NOMO-1 (cell line): ENCODE measurements around the gene MUC5AC.
"Not testable (repeated sequence)": the region's sequence is repeated elsewhere in the genome, so short reads cannot be mapped to it uniquely, and the experiment has no call there.

Experiments used
- DNase-seq, 2 experiments: peaks; one replicate each; lab custom pipeline; 2025; ENCODE audit not compliant: unreplicated experiment in 2 of 2; lab: John Stamatoyannopoulos, UW

Gene MUC5AC

GRCh38 chr11:1160231-1161101 lies 2.7 kb downstream of the MUC5AC start:
- DNase-seq, result no peak

GRCh38 chr11:1161410-1162137 lies 3.8 kb downstream of the MUC5AC start:
- DNase-seq, result no peak

- DNase-seq, result no peak
These were observed 4.4 kb downstream of the MUC5AC start for GRCh38 chr11:1162138-1162475.

GRCh38 chr11:1162491-1163311 lies 4.9 kb downstream of the MUC5AC start:
- DNase-seq, result no peak

GRCh38 chr11:1163321-1163910 lies 5.7 kb downstream of the MUC5AC start:
- DNase-seq, result no peak

GRCh38 chr11:1163911-1164735 lies 6.4 kb downstream of the MUC5AC start:
- no peak for DNase-seq

GRCh38 chr11:1164779-1165255 lies 7.1 kb downstream of the MUC5AC start:
- DNase-seq, result not testable (repeated sequence)

GRCh38 chr11:1165256-1166041 lies 7.7 kb downstream of the MUC5AC start:
- no peak for DNase-seq

- DNase-seq, result no peak
These were observed 9.5 kb downstream of the MUC5AC start for GRCh38 chr11:1167256-1167655.

GRCh38 chr11:1167751-1168231 lies 10.0 kb downstream of the MUC5AC start:
- no peak for DNase-seq

- DNase-seq, result no peak
These were observed 10.5 kb downstream of the MUC5AC start for GRCh38 chr11:1168256-1168655.

GRCh38 chr11:1168721-1169161 lies 11.0 kb downstream of the MUC5AC start:
- no peak for DNase-seq

GRCh38 chr11:1171223-1171984 lies 13.7 kb downstream of the MUC5AC start:
- DNase-seq, result no peak

GRCh38 chr11:1171985-1172728 lies 14.4 kb downstream of the MUC5AC start:
- DNase-seq, result no peak

GRCh38 chr11:1172729-1173117 lies 15.0 kb downstream of the MUC5AC start:
- DNase-seq, result no peak

GRCh38 chr11:1173396-1173795 lies 15.6 kb downstream of the MUC5AC start:
- not testable (repeated sequence) for DNase-seq
